HEK293 (cell line): ENCODE data around the gene SEZ6L.
"Not testable (repeated sequence)": the region's sequence is repeated elsewhere in the genome, so short reads cannot be mapped to it uniquely, and the experiment has no call there.

Source experiments
- CTCF ChIA-PET: fragments of 350-600 bp; formaldehyde crosslinking; extraction: SDS; loops from one replicate; lab custom pipeline; 2021; ENCODE audit warnings: antibody characterized with exemption; lab: Yijun Ruan, JAX
- POLR2A ChIA-PET: fragments of 300-600 bp; formaldehyde crosslinking; extraction: SDS; loops from one replicate; lab custom pipeline; 2020; ENCODE audit warnings: antibody characterized with exemption, inconsistent platforms; lab: Yijun Ruan, JAX
- H3K27ac ChIP-seq: fragments of 200-500 bp; sonication (Bioruptor generic); 2 replicates; pipeline ENCODE4 v1.5.1; 2014; ENCODE audit warnings: low read depth, low read length, control low read depth, inconsistent platforms; ENCODE audit errors: extremely low read depth
- H3K36me3 ChIP-seq, 2 experiments: fragments of 200-500 bp in 1 of 2; sonication (Bioruptor generic) in 1 of 2; 1 replicate in 1 of 2; 2 replicates in 1 of 2; pipeline ENCODE4 v1.5.1; 2014 to 2017; ENCODE audit warnings: inconsistent platforms in 2 of 2, low read length in 2 of 2; ENCODE audit not compliant: control insufficient read depth in 2 of 2, insufficient read depth in 1 of 2
- H3K4me1 ChIP-seq: fragments of 200-500 bp; sonication (Bioruptor generic); 2 replicates; pipeline ENCODE4 v1.5.1; 2014; ENCODE audit warnings: mild to moderate bottlenecking, low read length, inconsistent platforms; ENCODE audit not compliant: control insufficient read depth, insufficient read depth
- H3K4me3 ChIP-seq: 2 replicates; pipeline ENCODE4 v1.5.1; 2011; ENCODE audit warnings: low read depth, mild to moderate bottlenecking, control low read depth, low read length, moderate library complexity
- H3K9me3 ChIP-seq: fragments of 200-500 bp; sonication (Bioruptor generic); 2 replicates; pipeline ENCODE4 v1.5.1; 2014; ENCODE audit warnings: low read depth, low read length, inconsistent platforms; ENCODE audit not compliant: control insufficient read depth, insufficient read depth
- FEZF1 ChIP-seq: fragments of 450-650 bp; formaldehyde crosslinking; IDR thresholded peaks from 2 replicates; pipeline ENCODE4 v1.5.1; 2016; ENCODE audit warnings: missing biosample characterization, missing genetic modification characterization
- GLI4 ChIP-seq: fragments of 450-650 bp; formaldehyde crosslinking; IDR thresholded peaks from 2 replicates; pipeline ENCODE4 v1.5.1; 2016; ENCODE audit warnings: missing biosample characterization, missing genetic modification characterization
- HOXA7 ChIP-seq: sonication (generic); formaldehyde crosslinking; IDR thresholded peaks from 2 replicates; pipeline ENCODE4 v1.8.1; 2022; ENCODE audit warnings: missing genetic modification reagents, borderline replicate concordance
- KLF16 ChIP-seq: fragments of 450-650 bp; formaldehyde crosslinking; IDR thresholded peaks from 2 replicates; pipeline ENCODE4 v1.5.1; 2017; ENCODE audit warnings: missing biosample characterization, missing genetic modification characterization
- KLF8 ChIP-seq: fragments of 450-650 bp; formaldehyde crosslinking; IDR thresholded peaks from 2 replicates; pipeline ENCODE4 v1.5.1; 2016; ENCODE audit warnings: missing biosample characterization, missing genetic modification characterization
- PRDM1 ChIP-seq: fragments of 450-650 bp; formaldehyde crosslinking; IDR thresholded peaks from 2 replicates; pipeline ENCODE4; 2016; ENCODE audit warnings: missing biosample characterization, missing genetic modification characterization
- RBAK ChIP-seq: fragments of 450-650 bp; formaldehyde crosslinking; IDR thresholded peaks from 2 replicates; pipeline ENCODE4 v1.5.1; 2016; ENCODE audit warnings: missing biosample characterization, missing genetic modification characterization
- REPIN1 ChIP-seq: fragments of 450-650 bp; formaldehyde crosslinking; IDR thresholded peaks from 2 replicates; pipeline ENCODE4 v1.5.1; 2017; ENCODE audit warnings: missing biosample characterization, missing genetic modification characterization, low read depth
- SCRT1 ChIP-seq: fragments of 450-650 bp; formaldehyde crosslinking; IDR thresholded peaks from 2 replicates; pipeline ENCODE4 v1.5.1; 2016; ENCODE audit warnings: missing biosample characterization, missing genetic modification characterization, borderline replicate concordance
- SP3 ChIP-seq: fragments of 450-650 bp; formaldehyde crosslinking; IDR thresholded peaks from 2 replicates; pipeline ENCODE4 v1.5.1; 2016; ENCODE audit warnings: missing biosample characterization, missing genetic modification characterization
- ZBTB21 ChIP-seq: fragments of 450-650 bp; formaldehyde crosslinking; IDR thresholded peaks from 2 replicates; pipeline ENCODE4 v1.5.1; 2017; ENCODE audit warnings: missing biosample characterization, missing genetic modification characterization
- ZBTB8A ChIP-seq: fragments of 450-650 bp; formaldehyde crosslinking; IDR thresholded peaks from 2 replicates; pipeline ENCODE4 v1.5.1; 2016; ENCODE audit warnings: missing biosample characterization, missing genetic modification characterization
- ZNF214 ChIP-seq: fragments of 450-650 bp; formaldehyde crosslinking; IDR thresholded peaks from 2 replicates; pipeline ENCODE4 v1.5.1; 2017; ENCODE audit warnings: missing biosample characterization, mild to moderate bottlenecking, missing genetic modification characterization, borderline replicate concordance
- ZNF366 ChIP-seq: fragments of 450-650 bp; formaldehyde crosslinking; conservative IDR thresholded peaks from 2 replicates; pipeline ENCODE4 v1.5.1; 2016; ENCODE audit warnings: missing biosample characterization, missing genetic modification characterization
- ZNF394 ChIP-seq: fragments of 450-650 bp; formaldehyde crosslinking; IDR thresholded peaks from 2 replicates; pipeline ENCODE4 v1.5.1; 2016; ENCODE audit warnings: missing biosample characterization, missing genetic modification characterization, mild to moderate bottlenecking, moderate library complexity, borderline replicate concordance
- ZNF404 ChIP-seq: fragments of 450-650 bp; formaldehyde crosslinking; IDR thresholded peaks from 2 replicates; pipeline ENCODE4 v1.5.1; 2017; ENCODE audit warnings: missing biosample characterization, missing genetic modification characterization
- ZNF426 ChIP-seq: fragments of 450-650 bp; formaldehyde crosslinking; IDR thresholded peaks from 2 replicates; pipeline ENCODE4 v1.5.1; 2017; ENCODE audit warnings: missing biosample characterization, missing genetic modification characterization, mild to moderate bottlenecking, inconsistent platforms, moderate library complexity
- ZNF548 ChIP-seq: fragments of 450-650 bp; formaldehyde crosslinking; IDR thresholded peaks from 2 replicates; pipeline ENCODE4 v1.5.1; 2016; ENCODE audit warnings: missing biosample characterization, missing genetic modification characterization
- ZNF555 ChIP-seq: fragments of 450-650 bp; formaldehyde crosslinking; conservative IDR thresholded peaks from 2 replicates; pipeline ENCODE4 v1.5.1; 2017; ENCODE audit warnings: missing biosample characterization, mild to moderate bottlenecking, missing genetic modification characterization, inconsistent platforms
- ZNF621 ChIP-seq: fragments of 450-650 bp; formaldehyde crosslinking; IDR thresholded peaks from 2 replicates; pipeline ENCODE4 v1.5.1; 2017; ENCODE audit warnings: missing biosample characterization, missing genetic modification characterization
- ZNF623 ChIP-seq: fragments of 450-650 bp; formaldehyde crosslinking; IDR thresholded peaks from 2 replicates; pipeline ENCODE4 v1.5.1; 2016; ENCODE audit warnings: missing biosample characterization, missing genetic modification characterization
- ZNF654 ChIP-seq: fragments of 450-650 bp; formaldehyde crosslinking; IDR thresholded peaks from 2 replicates; pipeline ENCODE4 v1.5.1; 2016; ENCODE audit warnings: low read depth, missing biosample characterization, missing genetic modification characterization
- ZNF707 ChIP-seq: fragments of 450-650 bp; formaldehyde crosslinking; IDR thresholded peaks from 2 replicates; pipeline ENCODE4 v1.5.1; 2016; ENCODE audit warnings: missing biosample characterization, missing genetic modification characterization
- ZNF747 ChIP-seq: fragments of 450-650 bp; formaldehyde crosslinking; IDR thresholded peaks from 2 replicates; pipeline ENCODE4 v1.5.1; 2016; ENCODE audit warnings: missing biosample characterization, missing genetic modification characterization
- ZNF777 ChIP-seq: fragments of 450-650 bp; formaldehyde crosslinking; IDR thresholded peaks from 2 replicates; pipeline ENCODE4 v1.5.1; 2017; ENCODE audit warnings: missing biosample characterization, missing genetic modification characterization, borderline replicate concordance
- ZNF830 ChIP-seq: fragments of 450-650 bp; IDR thresholded peaks from 2 replicates; pipeline ENCODE4 v1.5.0; 2018; ENCODE audit warnings: missing biosample characterization, missing genetic modification characterization, low read depth, mild to moderate bottlenecking, moderate library complexity
- TF ChIP-seq, protein P1 (sequence below): fragments of 450-650 bp; formaldehyde crosslinking; conservative IDR thresholded peaks from 2 replicates; pipeline ENCODE4 v1.5.1; 2016; ENCODE audit warnings: low read depth, missing biosample characterization, missing genetic modification characterization
- TF ChIP-seq, protein P2 (sequence below): fragments of 450-650 bp; formaldehyde crosslinking; conservative IDR thresholded peaks from 2 replicates; pipeline ENCODE4 v1.5.1; 2016; ENCODE audit warnings: low read depth, missing biosample characterization, missing genetic modification characterization

The SEZ6L gene

DNA sequence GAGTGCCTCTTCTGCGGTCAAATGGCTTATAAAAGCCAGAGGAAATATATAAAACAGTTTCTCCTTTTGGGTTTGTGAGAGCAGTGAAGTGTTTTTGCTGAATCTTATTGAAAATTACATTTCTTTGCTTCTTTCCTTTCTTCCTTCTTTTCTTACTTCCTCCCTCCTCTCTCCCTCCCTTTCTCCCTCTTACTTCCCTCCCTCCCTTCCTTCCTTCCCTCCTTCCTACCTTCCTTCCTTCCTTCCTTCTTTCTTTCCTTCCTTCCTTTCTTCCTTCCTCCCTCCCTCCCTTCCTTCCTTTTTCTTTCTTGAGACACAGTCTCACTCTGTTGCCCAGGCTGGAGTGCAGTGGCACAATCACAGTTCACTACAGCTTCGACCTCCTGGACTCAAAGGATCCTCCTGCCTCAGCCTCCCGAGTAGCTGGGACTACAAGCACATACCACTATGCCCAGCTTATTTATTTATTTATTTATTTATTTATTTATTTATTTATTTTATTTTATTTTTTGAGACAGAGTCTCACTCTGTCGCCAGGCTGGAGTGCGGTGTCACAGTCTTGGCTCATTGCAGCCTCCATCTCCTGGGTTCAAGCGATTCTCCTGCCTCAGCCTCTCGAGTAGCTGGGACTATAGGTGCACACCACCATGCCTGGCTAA, 239.4 kb downstream of the SEZ6L start:
- H3K4me1 ChIP-seq, H3K9me3 ChIP-seq, H3K36me3 ChIP-seq, CTCF ChIA-PET, H3K27ac ChIP-seq, H3K4me3 ChIP-seq: not testable (repeated sequence)
- TF ChIP-seq ZNF394, result peak; percentile 74; the same call in 1 of the 2 replicates
- 0 out of 2 replicates have a peak, but pooled peaks have one; percentile 40 for TF ChIP-seq ZBTB8A
- TF ChIP-seq, protein P1, sequence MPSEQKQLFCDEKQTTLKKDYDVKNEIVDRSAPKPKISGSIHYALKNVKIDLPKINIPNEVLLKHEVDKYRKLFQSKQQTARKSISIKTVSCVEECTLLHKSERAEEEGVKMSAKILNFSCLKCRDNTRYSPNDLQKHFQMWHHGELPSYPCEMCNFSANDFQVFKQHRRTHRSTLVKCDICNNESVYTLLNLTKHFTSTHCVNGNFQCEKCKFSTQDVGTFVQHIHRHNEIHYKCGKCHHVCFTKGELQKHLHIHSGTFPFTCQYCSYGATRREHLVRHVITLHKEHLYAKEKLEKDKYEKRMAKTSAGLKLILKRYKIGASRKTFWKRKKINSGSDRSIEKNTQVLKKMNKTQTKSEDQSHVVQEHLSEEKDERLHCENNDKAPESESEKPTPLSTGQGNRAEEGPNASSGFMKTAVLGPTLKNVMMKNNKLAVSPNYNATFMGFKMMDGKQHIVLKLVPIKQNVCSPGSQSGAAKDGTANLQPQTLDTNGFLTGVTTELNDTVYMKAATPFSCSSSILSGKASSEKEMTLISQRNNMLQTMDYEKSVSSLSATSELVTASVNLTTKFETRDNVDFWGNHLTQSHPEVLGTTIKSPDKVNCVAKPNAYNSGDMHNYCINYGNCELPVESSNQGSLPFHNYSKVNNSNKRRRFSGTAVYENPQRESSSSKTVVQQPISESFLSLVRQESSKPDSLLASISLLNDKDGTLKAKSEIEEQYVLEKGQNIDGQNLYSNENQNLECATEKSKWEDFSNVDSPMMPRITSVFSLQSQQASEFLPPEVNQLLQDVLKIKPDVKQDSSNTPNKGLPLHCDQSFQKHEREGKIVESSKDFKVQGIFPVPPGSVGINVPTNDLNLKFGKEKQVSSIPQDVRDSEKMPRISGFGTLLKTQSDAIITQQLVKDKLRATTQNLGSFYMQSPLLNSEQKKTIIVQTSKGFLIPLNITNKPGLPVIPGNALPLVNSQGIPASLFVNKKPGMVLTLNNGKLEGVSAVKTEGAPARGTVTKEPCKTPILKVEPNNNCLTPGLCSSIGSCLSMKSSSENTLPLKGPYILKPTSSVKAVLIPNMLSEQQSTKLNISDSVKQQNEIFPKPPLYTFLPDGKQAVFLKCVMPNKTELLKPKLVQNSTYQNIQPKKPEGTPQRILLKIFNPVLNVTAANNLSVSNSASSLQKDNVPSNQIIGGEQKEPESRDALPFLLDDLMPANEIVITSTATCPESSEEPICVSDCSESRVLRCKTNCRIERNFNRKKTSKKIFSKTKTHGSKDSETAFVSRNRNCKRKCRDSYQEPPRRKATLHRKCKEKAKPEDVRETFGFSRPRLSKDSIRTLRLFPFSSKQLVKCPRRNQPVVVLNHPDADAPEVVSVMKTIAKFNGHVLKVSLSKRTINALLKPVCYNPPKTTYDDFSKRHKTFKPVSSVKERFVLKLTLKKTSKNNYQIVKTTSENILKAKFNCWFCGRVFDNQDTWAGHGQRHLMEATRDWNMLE, result peak; percentile 70
- TF ChIP-seq ZNF426 (tag by site-specific recombination), result peak; percentile 49
- 0 out of 2 replicates have a peak, but pooled peaks have one; percentile 43 for TF ChIP-seq ZBTB21 (tag by site-specific recombination)
- TF ChIP-seq ZNF555, result peak; percentile 42
- TF ChIP-seq ZNF623, result peak; percentile 42; the same call in 1 of the 2 replicates
- TF ChIP-seq ZNF404 (tag by site-specific recombination), result 0 out of 2 replicates have a peak, but pooled peaks have one; percentile 16
- TF ChIP-seq, protein P2, sequence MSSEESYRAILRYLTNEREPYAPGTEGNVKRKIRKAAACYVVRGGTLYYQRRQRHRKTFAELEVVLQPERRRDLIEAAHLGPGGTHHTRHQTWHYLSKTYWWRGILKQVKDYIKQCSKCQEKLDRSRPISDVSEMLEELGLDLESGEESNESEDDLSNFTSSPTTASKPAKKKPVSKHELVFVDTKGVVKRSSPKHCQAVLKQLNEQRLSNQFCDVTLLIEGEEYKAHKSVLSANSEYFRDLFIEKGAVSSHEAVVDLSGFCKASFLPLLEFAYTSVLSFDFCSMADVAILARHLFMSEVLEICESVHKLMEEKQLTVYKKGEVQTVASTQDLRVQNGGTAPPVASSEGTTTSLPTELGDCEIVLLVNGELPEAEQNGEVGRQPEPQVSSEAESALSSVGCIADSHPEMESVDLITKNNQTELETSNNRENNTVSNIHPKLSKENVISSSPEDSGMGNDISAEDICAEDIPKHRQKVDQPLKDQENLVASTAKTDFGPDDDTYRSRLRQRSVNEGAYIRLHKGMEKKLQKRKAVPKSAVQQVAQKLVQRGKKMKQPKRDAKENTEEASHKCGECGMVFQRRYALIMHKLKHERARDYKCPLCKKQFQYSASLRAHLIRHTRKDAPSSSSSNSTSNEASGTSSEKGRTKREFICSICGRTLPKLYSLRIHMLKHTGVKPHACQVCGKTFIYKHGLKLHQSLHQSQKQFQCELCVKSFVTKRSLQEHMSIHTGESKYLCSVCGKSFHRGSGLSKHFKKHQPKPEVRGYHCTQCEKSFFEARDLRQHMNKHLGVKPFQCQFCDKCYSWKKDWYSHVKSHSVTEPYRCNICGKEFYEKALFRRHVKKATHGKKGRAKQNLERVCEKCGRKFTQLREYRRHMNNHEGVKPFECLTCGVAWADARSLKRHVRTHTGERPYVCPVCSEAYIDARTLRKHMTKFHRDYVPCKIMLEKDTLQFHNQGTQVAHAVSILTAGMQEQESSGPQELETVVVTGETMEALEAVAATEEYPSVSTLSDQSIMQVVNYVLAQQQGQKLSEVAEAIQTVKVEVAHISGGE, result peak; percentile 30; the same call in 1 of the 2 replicates
- TF ChIP-seq ZNF366, result peak; percentile 92
- TF ChIP-seq PRDM1 (tag by site-specific recombination), result peak; percentile 59
- POLR2A ChIA-PET, result interaction anchor here (0.7 to 0.8 kb wide), 2 partner anchors 75 to 85 kb away, joined by 3 read pairs; partner anchors contain the start of genes HPS4 and SRRD

DNA sequence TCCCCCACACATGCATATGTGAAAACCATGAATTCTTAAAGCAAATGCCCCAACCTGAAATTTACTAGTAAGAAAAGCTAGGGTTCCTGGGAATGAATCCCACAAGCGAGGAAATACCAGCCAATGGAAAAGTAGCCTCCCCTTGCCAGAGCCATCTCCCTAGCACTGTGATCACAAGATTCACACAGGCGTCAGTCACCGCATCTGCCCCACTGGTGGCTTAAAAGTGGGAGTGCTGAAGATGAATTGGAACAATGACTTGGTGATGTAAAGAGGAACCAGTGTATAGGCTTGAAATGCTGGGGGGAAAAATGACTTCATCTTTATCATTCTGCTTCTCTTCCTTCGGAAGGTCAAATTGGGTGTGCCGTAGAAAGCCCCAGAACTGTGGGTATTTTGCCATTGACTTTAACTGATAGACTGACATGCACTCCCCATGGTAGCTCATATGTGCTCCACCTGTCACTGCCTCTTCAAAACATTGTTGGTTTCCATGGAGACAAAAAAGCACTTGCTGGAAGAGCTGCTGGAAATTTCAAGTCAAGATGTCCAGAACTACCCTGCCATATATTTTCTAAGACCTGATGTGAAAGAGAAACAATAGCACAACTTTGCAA, 240.6 kb downstream of the SEZ6L start:
- Histone ChIP-seq H3K4me3 (no peak overlapping the region), H3K27ac (no peak overlapping the region), H3K36me3 (no peaks in the 10 kb centered on the region), H3K4me1 (no peaks in the 10 kb centered on the region), H3K9me3 (no peaks in the 10 kb centered on the region)
- TF ChIP-seq KLF8 (tag by site-specific recombination), result no peak
- TF ChIP-seq ZNF747 (tag by site-specific recombination), result no peak
- no peak for TF ChIP-seq HOXA7 (CRISPR knock-in tag)
- TF ChIP-seq ZNF214, result no peak
- TF ChIP-seq ZNF366, result no peak
- TF ChIP-seq REPIN1 (tag by site-specific recombination), result no peak
- no peak for TF ChIP-seq SCRT1 (tag by site-specific recombination)
- no peak for TF ChIP-seq ZNF621 (tag by site-specific recombination)
- TF ChIP-seq ZNF654 (tag by site-specific recombination), result no peak
- TF ChIP-seq KLF16 (tag by site-specific recombination), result no peak
- TF ChIP-seq FEZF1 (tag by site-specific recombination), result no peak
- TF ChIP-seq RBAK (tag by site-specific recombination), result no peak
- no peak for TF ChIP-seq GLI4
- no peak for TF ChIP-seq ZNF777 (tag by site-specific recombination)
- TF ChIP-seq ZNF830 (tag by site-specific recombination), result no peak
- TF ChIP-seq SP3, result no peak
- TF ChIP-seq ZNF548 (tag by site-specific recombination), result no peak
- TF ChIP-seq ZNF707, result no peak
- ChIA-PET CTCF (interaction anchor here (2.1 kb wide), 1 partner anchor 52 kb away, joined by 20 read pairs; no protein-coding TSS in a partner anchor), POLR2A (no interaction called here)
